ENCODE data around the gene CLGN. TPM values are rescaled to one million over a fixed set of nuclear protein-coding genes. Genes with fewer than 3 reads are reported as not detected.

Gene CLGN
- total RNA-seq, 1 experiment from 2014 or later, result 2.9 TPM

GRCh38 chr4:140372751-140373327 is 54.6 kb downstream of the CLGN start:
- H3K4ac ChIP-seq (ENCODE audit: low read depth, low read length), result no peak overlapping the region
- no peak overlapping the region for H2BK20ac ChIP-seq (ENCODE audit: low read depth, low read length, poor library complexity, severe bottlenecking)
- H3K56ac ChIP-seq (ENCODE audit: insufficient read length, low read depth, low read length), result no peak overlapping the region
- no CpG with 5 or more reads among the region's 21 CpGs for WGBS (ENCODE audit: extremely low coverage, insufficient read length, low lambda C conversion rate)
- H3K79me1 ChIP-seq (ENCODE audit: insufficient read depth, low read depth, low read length, poor library complexity, severe bottlenecking), result no peaks in the 10 kb centered on the region
- H2AFZ ChIP-seq (ENCODE audit: low read length), result no peak overlapping the region
- H2BK120ac ChIP-seq (ENCODE audit: low read depth, low read length, poor library complexity, severe bottlenecking), result no peak overlapping the region
- no peak overlapping the region for H3K23ac ChIP-seq (ENCODE audit: insufficient read length, low read depth, low read length)
- H3K4me2 ChIP-seq (ENCODE audit: insufficient read depth, insufficient read length, low read length), result peak overlapping the region; percentile 96
- no peaks in the 10 kb centered on the region for H3K27me3 ChIP-seq (ENCODE audit: insufficient read depth, low read length)
- peaks cover 4% of the 10 kb centered on the region; the same call in 1 of the 2 replicates for H3K27me3 Mint-ChIP-seq (ENCODE audit: low read depth)
- H3K79me2 ChIP-seq (ENCODE audit: insufficient read depth, low read length), result peaks cover 17% of the 10 kb centered on the region; the same call in 1 of the 2 replicates
- no peak overlapping the region for H4K8ac ChIP-seq (replicated peaks; ENCODE audit: insufficient read length, low read depth, low read length)
- peak overlapping the region; percentile 76 for H3K9ac ChIP-seq (ENCODE audit: extremely low read depth, insufficient read length, low read length)
- H3K27ac ChIP-seq (ENCODE audit: insufficient read length, low read depth, low read length), result no peak overlapping the region
- H2BK15ac ChIP-seq (ENCODE audit: low read depth, low read length), result no peak overlapping the region
- no peak overlapping the region for H3T11ph ChIP-seq (ENCODE audit: low read length)
- no peaks in the 10 kb centered on the region for H3K4me1 ChIP-seq (ENCODE audit: insufficient read depth, low read length)
- H3K4me3 Mint-ChIP-seq, result no peak overlapping the region
- H3K4me1 Mint-ChIP-seq, result peaks cover 14 to 20% of the 10 kb centered on the region in 2 experiments
- no peak overlapping the region for H2BK5ac ChIP-seq (ENCODE audit: insufficient read length, low read length)
- H4K5ac ChIP-seq (ENCODE audit: insufficient read length, low read depth, low read length), result no peak overlapping the region
- no peak overlapping the region for H2AK5ac ChIP-seq (ENCODE audit: insufficient read length, low read length)
- TF ChIP-seq CTCF (conservative IDR thresholded peaks at IDR 0.05), result no peak; the same call in 2 of the 3 replicates
- no peak overlapping the region for H3K27ac Mint-ChIP-seq
- H3K14ac ChIP-seq (ENCODE audit: insufficient read depth, low read length), result no peak overlapping the region
- H3K9me3 Mint-ChIP-seq, result no peaks in the 10 kb centered on the region
- no peak overlapping the region for H2BK12ac ChIP-seq (ENCODE audit: insufficient read length, low read depth, low read length)
- no peak overlapping the region for H3K18ac ChIP-seq (ENCODE audit: insufficient read length, low read depth, low read length)
- no peaks in the 10 kb centered on the region for H3K9me3 ChIP-seq (ENCODE audit: control insufficient read depth, low read depth, low read length)
- H4K20me1 ChIP-seq (ENCODE audit: control insufficient read depth, insufficient read depth, insufficient read length), result no peaks in the 10 kb centered on the region
- H4K91ac ChIP-seq (ENCODE audit: insufficient read length, low read depth, low read length), result no peak overlapping the region
- peaks cover 5% of the 10 kb centered on the region for H3K23me2 ChIP-seq (ENCODE audit: insufficient read length, low read depth, low read length, poor library complexity, severe bottlenecking)
- DNase-seq, result no peak
- H3K36me3 Mint-ChIP-seq (ENCODE audit: insufficient read depth in 1 of 3, low read depth in 3 of 3), result no peaks in the 10 kb centered on the region

Measured in H9 (cell line).